ENCODE data around the gene MYBPHL. TPM values are rescaled to one million over a fixed set of nuclear protein-coding genes. Genes with fewer than 3 reads are reported as not detected.
"Not testable (repeated sequence)": the region's sequence is repeated elsewhere in the genome, so short reads cannot be mapped to it uniquely, and the experiment has no call there.

Gene MYBPHL
- total RNA-seq, 2 donors from 2014 or later = not detected

GRCh38 chr1:109312246-109312645, 5.4 kb upstream of the MYBPHL start:
- H3K4me1 ChIP-seq = no peaks in the 10 kb centered on the region
- no peak for TF ChIP-seq CTCF (IDR thresholded peaks at IDR 0.05)
- TF ChIP-seq POLR2A (IDR thresholded peaks at IDR 0.05) = no peak
- 84 to 90% methylated on average over 2 of the region's 2 CpGs for WGBS, 2 donors
- H3K9me3 ChIP-seq = no peaks in the 10 kb centered on the region
- H3K27me3 ChIP-seq = no peaks in the 10 kb centered on the region
- ATAC-seq (no peak), DNase-seq (no peak)
- intact Hi-C loops (cut with DNase I) = no loop called here
- H3K4me3 ChIP-seq = no peak overlapping the region
- peaks cover 0 to 7% of the 10 kb centered on the region in 2 donors for H3K36me3 ChIP-seq (replicated peaks in 1 of 2; ENCODE audit: insufficient read depth in 1 of 2, low read depth in 2 of 2)
- no peak overlapping the region for H3K27ac ChIP-seq

GRCh38 chr1:109309347-109309746, 2.5 kb upstream of the MYBPHL start:
- TF ChIP-seq CTCF (IDR thresholded peaks at IDR 0.05) = no peak
- TF ChIP-seq POLR2A (IDR thresholded peaks at IDR 0.05) = no peak
- WGBS, 2 donors = 70 to 80% methylated on average over 2 of the region's 2 CpGs
- ATAC-seq = no peak
- no peak overlapping the region for H3K27ac ChIP-seq
- no peaks in the 10 kb centered on the region for H3K4me1 ChIP-seq
- intact Hi-C loops (cut with DNase I) = no loop called here
- H3K36me3 ChIP-seq (replicated peaks in 1 of 2; ENCODE audit: insufficient read depth in 1 of 2, low read depth in 2 of 2) = peaks cover 0 to 2% of the 10 kb centered on the region in 2 donors
- no peak for DNase-seq
- H3K4me3 ChIP-seq = no peak overlapping the region
- H3K27me3 ChIP-seq = no peaks in the 10 kb centered on the region
- no peaks in the 10 kb centered on the region for H3K9me3 ChIP-seq

- no peaks in the 10 kb centered on the region for H3K9me3 ChIP-seq
- ATAC-seq = peak; percentile 16
- TF ChIP-seq CTCF (IDR thresholded peaks at IDR 0.05) = no peak
- no peak for TF ChIP-seq POLR2A (IDR thresholded peaks at IDR 0.05)
- no peak overlapping the region for H3K27ac ChIP-seq
- no peak overlapping the region for H3K4me3 ChIP-seq
- no peaks in the 10 kb centered on the region for H3K36me3 ChIP-seq (replicated peaks in 1 of 2; ENCODE audit: insufficient read depth in 1 of 2, low read depth in 2 of 2)
- WGBS, 2 donors = 42 to 50% methylated on average over 14 of the region's 14 CpGs
- H3K4me1 ChIP-seq = no peaks in the 10 kb centered on the region
- peak in 2 of 4 donors; percentile 20 to 22 for DNase-seq
- intact Hi-C loops (cut with DNase I) = no loop called here
- no peaks in the 10 kb centered on the region for H3K27me3 ChIP-seq
Measured at GRCh38 chr1:109307274-109308021, 637 bp upstream of the MYBPHL start.

- H3K27me3 ChIP-seq; H3K4me1 ChIP-seq; H3K4me3 ChIP-seq; H3K9me3 ChIP-seq; H3K27ac ChIP-seq; H3K36me3 ChIP-seq (replicated peaks in 1 of 2; ENCODE audit: insufficient read depth in 1 of 2, low read depth in 2 of 2); DNase-seq; intact Hi-C loops (cut with DNase I); ATAC-seq: not testable (repeated sequence)
- WGBS, 2 donors = 40 to 52% methylated on average over 4 to 10 of the region's 10 CpGs
Measured at GRCh38 chr1:109305991-109306390, 820 bp downstream of the MYBPHL start.

GRCh38 chr1:109304226-109304920, 2.4 kb downstream of the MYBPHL start:
- Histone ChIP-seq H3K9me3 (no peaks in the 10 kb centered on the region), H3K36me3 (replicated peaks in 1 of 2; ENCODE audit: insufficient read depth in 1 of 2, low read depth in 2 of 2) (no peaks in the 10 kb centered on the region), H3K4me1 (peaks cover 7% of the 10 kb centered on the region), H3K27ac (no peak overlapping the region), H3K27me3 (no peaks in the 10 kb centered on the region), H3K4me3 (no peak overlapping the region)
- DNase-seq (no peak), ATAC-seq (no peak)
- no peak for TF ChIP-seq CTCF (IDR thresholded peaks at IDR 0.05)
- TF ChIP-seq POLR2A (IDR thresholded peaks at IDR 0.05) = no peak
- intact Hi-C loops (cut with DNase I) = no loop called here
- 54 to 55% methylated on average over 5 to 8 of the region's 8 CpGs for WGBS, 2 donors
